Measurements from ENCODE around the gene SYDE1. TPM values are rescaled to one million over a fixed set of nuclear protein-coding genes. Genes with fewer than 3 reads are reported as not detected.

The SYDE1 gene
- total and polyA plus RNA-seq, 10 of the 15 experiments (the other 5 are each of a cell fraction or from before 2014, with no cell fraction given): not detected

DNA sequence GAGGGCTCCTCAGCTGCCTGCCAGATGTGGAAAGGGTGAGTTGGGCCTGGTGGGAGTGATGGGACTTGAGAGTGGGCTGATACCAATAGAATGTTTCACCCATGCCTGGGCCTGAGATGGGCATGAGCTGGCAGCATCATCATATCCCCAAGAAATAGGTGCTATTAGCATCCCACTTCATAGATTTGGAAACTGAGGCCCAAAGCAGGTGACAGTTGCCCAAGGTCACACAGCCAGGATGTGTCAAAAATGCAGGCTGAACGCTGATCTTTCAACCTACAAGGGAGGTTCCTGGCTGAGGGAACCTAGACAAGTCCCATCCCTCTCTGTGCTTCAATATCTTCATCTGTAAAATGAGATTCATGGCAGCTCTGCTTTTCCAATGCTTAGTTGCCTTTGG lies 4.6 kb downstream of the SYDE1 start:
- Histone ChIP-seq H3K4me2 (ENCODE audit: control insufficient read depth, insufficient read depth) (no peak overlapping the region), H3K79me2 (ENCODE audit: control insufficient read depth, insufficient read depth, low read length) (no peaks in the 10 kb centered on the region), H3K4me1 (ENCODE audit: control insufficient read depth, insufficient read depth, low read length) (no peaks in the 10 kb centered on the region), H3K27ac (ENCODE audit: control insufficient read depth, insufficient read depth) (no peak overlapping the region), H3K36me3 (ENCODE audit: control insufficient read depth in 2 of 2, insufficient read depth in 2 of 2, low read length in 1 of 2) (peaks cover 0 to 2% of the 10 kb centered on the region in 2 experiments; a peak in 3 of 4 replicates), H2AFZ (ENCODE audit: control insufficient read depth, low read depth, low read length) (no peak overlapping the region), H3K27me3 (replicated peaks in 1 of 2; ENCODE audit: control insufficient read depth in 2 of 2, insufficient read depth in 2 of 2, low read length in 1 of 2) (peaks cover 3 to 5% of the 10 kb centered on the region in 2 experiments; a peak in 2 of 4 replicates), H3K9me3 (replicated peaks; ENCODE audit: control insufficient read depth, insufficient read depth, low read length) (no peaks in the 10 kb centered on the region), H3K4me3 (no peak overlapping the region), H4K20me1 (ENCODE audit: control insufficient read depth, insufficient read depth) (no peaks in the 10 kb centered on the region), H3K9ac (ENCODE audit: control insufficient read depth, insufficient read depth, low read length) (no peak overlapping the region)
- no peak for ATAC-seq
- intact Hi-C loops (cut with micrococcal nuclease; ENCODE audit: unreplicated experiment) (no loop called here), in situ Hi-C loops (cut with MboI) (no loop called here)
- RAD21 ChIA-PET (ENCODE audit: unreplicated experiment): no interaction called here
- no peak for TF ChIP-seq SREBF1 (IDR thresholded peaks at IDR 0.05; ENCODE audit: low read length)
- TF ChIP-seq, protein P1, sequence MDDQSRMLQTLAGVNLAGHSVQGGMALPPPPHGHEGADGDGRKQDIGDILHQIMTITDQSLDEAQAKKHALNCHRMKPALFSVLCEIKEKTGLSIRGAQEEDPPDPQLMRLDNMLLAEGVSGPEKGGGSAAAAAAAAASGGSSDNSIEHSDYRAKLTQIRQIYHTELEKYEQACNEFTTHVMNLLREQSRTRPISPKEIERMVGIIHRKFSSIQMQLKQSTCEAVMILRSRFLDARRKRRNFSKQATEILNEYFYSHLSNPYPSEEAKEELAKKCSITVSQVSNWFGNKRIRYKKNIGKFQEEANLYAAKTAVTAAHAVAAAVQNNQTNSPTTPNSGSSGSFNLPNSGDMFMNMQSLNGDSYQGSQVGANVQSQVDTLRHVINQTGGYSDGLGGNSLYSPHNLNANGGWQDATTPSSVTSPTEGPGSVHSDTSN (IDR thresholded peaks at IDR 0.05; ENCODE audit: insufficient replicate concordance, low read depth, low read length): no peak
- TF ChIP-seq GATAD2B (conservative IDR thresholded peaks at IDR 0.05; ENCODE audit: low read depth): no peak
- no peak for FAIRE-seq
- 0% methylated on average over 1 of the region's 1 CpG for WGBS (ENCODE audit: insufficient coverage, insufficient replicate concordance, low lambda C conversion rate, missing lambda C conversion rate)
- SMC1A ChIA-PET (ENCODE audit: uncharacterized antibody, unreplicated experiment): no interaction called here
- BruUV-seq (replicated peaks): no TSS peak
- POLR2A ChIA-PET: no interaction called here
- DNase-seq (ENCODE audit: low read depth, low spot score): no peak
- CTCF ChIA-PET: interaction anchor here (0.6 to 1.6 kb wide), 2 partner anchors 10 to 19 kb away, joined by 4 read pairs; no protein-coding TSS in a partner anchor

DNA sequence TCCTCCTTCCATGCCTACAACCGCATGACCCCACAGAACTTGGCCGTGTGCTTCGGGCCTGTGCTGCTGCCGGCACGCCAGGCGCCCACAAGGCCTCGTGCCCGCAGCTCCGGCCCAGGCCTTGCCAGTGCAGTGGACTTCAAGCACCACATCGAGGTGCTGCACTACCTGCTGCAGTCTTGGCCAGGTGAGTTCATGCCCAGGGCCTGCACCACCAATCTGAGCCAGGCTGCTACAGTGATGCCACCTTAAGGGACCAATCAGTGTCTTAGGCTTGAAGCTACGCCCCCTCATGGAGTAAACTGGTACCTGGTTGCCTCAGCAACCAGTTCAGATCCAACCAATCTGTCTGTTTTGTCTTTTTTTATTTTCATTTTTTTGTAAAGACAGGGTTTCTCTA lies 5.2 kb downstream of the SYDE1 start:
- peaks cover 0 to 2% of the 10 kb centered on the region in 2 experiments; a peak in 3 of 4 replicates for H3K36me3 ChIP-seq (ENCODE audit: control insufficient read depth in 2 of 2, insufficient read depth in 2 of 2, low read length in 1 of 2)
- ChIA-PET SMC1A (ENCODE audit: uncharacterized antibody, unreplicated experiment) (no interaction called here), RAD21 (ENCODE audit: unreplicated experiment) (no interaction called here), POLR2A (no interaction called here), CTCF (interaction anchor here (0.9 to 1.6 kb wide), 3 partner anchors 11 to 38 kb away, joined by 3 to 4 read pairs (median 3); no protein-coding TSS in a partner anchor)
- no peak for TF ChIP-seq ZZZ3 (IDR thresholded peaks at IDR 0.05; ENCODE audit: control insufficient read depth, insufficient read length, low read depth)
- TF ChIP-seq, protein P2, sequence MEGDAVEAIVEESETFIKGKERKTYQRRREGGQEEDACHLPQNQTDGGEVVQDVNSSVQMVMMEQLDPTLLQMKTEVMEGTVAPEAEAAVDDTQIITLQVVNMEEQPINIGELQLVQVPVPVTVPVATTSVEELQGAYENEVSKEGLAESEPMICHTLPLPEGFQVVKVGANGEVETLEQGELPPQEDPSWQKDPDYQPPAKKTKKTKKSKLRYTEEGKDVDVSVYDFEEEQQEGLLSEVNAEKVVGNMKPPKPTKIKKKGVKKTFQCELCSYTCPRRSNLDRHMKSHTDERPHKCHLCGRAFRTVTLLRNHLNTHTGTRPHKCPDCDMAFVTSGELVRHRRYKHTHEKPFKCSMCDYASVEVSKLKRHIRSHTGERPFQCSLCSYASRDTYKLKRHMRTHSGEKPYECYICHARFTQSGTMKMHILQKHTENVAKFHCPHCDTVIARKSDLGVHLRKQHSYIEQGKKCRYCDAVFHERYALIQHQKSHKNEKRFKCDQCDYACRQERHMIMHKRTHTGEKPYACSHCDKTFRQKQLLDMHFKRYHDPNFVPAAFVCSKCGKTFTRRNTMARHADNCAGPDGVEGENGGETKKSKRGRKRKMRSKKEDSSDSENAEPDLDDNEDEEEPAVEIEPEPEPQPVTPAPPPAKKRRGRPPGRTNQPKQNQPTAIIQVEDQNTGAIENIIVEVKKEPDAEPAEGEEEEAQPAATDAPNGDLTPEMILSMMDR (IDR thresholded peaks at IDR 0.05 in 2 of 3, conservative IDR thresholded peaks at IDR 0.05 in 1 of 3; ENCODE audit: control insufficient read depth in 2 of 3, extremely low read depth in 1 of 3, insufficient read depth in 1 of 3, low read depth in 3 of 3, low read length in 3 of 3): 0 out of 6 replicates have a peak, but pooled peaks of 1 of the 3 experiments have one; percentile 4
- no peak overlapping the region for H3K27ac ChIP-seq (ENCODE audit: control insufficient read depth, insufficient read depth)
- WGBS (ENCODE audit: insufficient coverage, insufficient replicate concordance, low lambda C conversion rate, missing lambda C conversion rate): 86% methylated on average over 11 of the region's 11 CpGs
- no peak overlapping the region for H2AFZ ChIP-seq (ENCODE audit: control insufficient read depth, low read depth, low read length)
- intact Hi-C loops (cut with micrococcal nuclease; ENCODE audit: unreplicated experiment) (no loop called here), in situ Hi-C loops (cut with MboI) (no loop called here)
- peak; percentile 27; the same call in 1 of the 3 replicates for ATAC-seq
- no peak overlapping the region for H3K9ac ChIP-seq (ENCODE audit: control insufficient read depth, insufficient read depth, low read length)
- no peak for DNase-seq (ENCODE audit: low read depth, low spot score)
- no TSS peak for BruUV-seq (replicated peaks)
- no peak for FAIRE-seq
- no peaks in the 10 kb centered on the region for H3K9me3 ChIP-seq (replicated peaks; ENCODE audit: control insufficient read depth, insufficient read depth, low read length)
- H3K79me2 ChIP-seq (ENCODE audit: control insufficient read depth, insufficient read depth, low read length): no peaks in the 10 kb centered on the region
- H4K20me1 ChIP-seq (ENCODE audit: control insufficient read depth, insufficient read depth): no peaks in the 10 kb centered on the region
- H3K4me3 ChIP-seq: no peak overlapping the region
- H3K4me1 ChIP-seq (ENCODE audit: control insufficient read depth, insufficient read depth, low read length): no peaks in the 10 kb centered on the region
- no peak overlapping the region for H3K4me2 ChIP-seq (ENCODE audit: control insufficient read depth, insufficient read depth)
- peaks cover 0 to 2% of the 10 kb centered on the region in 2 experiments; a peak in 2 of 4 replicates for H3K27me3 ChIP-seq (replicated peaks in 1 of 2; ENCODE audit: control insufficient read depth in 2 of 2, insufficient read depth in 2 of 2, low read length in 1 of 2)
